ENCODE measurements around the gene ZNF780B. TPM values are rescaled to one million over a fixed set of nuclear protein-coding genes. Genes with fewer than 3 reads are reported as not detected.

Gene ZNF780B
- total RNA-seq, 1 experiment from 2014 or later, result 31.9 TPM

GRCh38 chr19:40093416-40093815 is 37.4 kb upstream of the ZNF780B start:
- H2BK12ac ChIP-seq (ENCODE audit: insufficient read length, low read depth, low read length), result no peak overlapping the region
- no peak overlapping the region for H2BK120ac ChIP-seq (ENCODE audit: low read depth, low read length, poor library complexity, severe bottlenecking)
- no peak overlapping the region for H2AK5ac ChIP-seq (ENCODE audit: insufficient read length, low read length)
- H4K8ac ChIP-seq (replicated peaks; ENCODE audit: insufficient read length, low read depth, low read length), result no peak overlapping the region
- H3K18ac ChIP-seq (ENCODE audit: insufficient read length, low read depth, low read length), result no peak overlapping the region
- Mint-ChIP-seq H3K36me3 (ENCODE audit: insufficient read depth in 1 of 3, low read depth in 3 of 3) (peaks cover 2 to 5% (median 4%) of the 10 kb centered on the region in 3 experiments; a peak in 5 of 7 replicates), H3K27ac (no peak overlapping the region), H3K27me3 (ENCODE audit: low read depth) (no peaks in the 10 kb centered on the region; the same call in 1 of the 2 replicates), H3K4me1 (peaks cover 13 to 17% of the 10 kb centered on the region in 2 experiments), H3K4me3 (no peak overlapping the region), H3K9me3 (peaks cover 0 to 9% of the 10 kb centered on the region in 2 experiments; a peak in 3 of 5 replicates)
- H3T11ph ChIP-seq (ENCODE audit: low read length), result no peak overlapping the region
- H3K9ac ChIP-seq (ENCODE audit: extremely low read depth, insufficient read length, low read length), result no peak overlapping the region
- no peak overlapping the region for H3K4ac ChIP-seq (ENCODE audit: low read depth, low read length)
- H4K91ac ChIP-seq (ENCODE audit: insufficient read length, low read depth, low read length), result no peak overlapping the region
- no peak overlapping the region for H3K4me2 ChIP-seq (ENCODE audit: insufficient read depth, insufficient read length, low read length)
- no peaks in the 10 kb centered on the region; the same call in 1 of the 2 replicates for H3K4me1 ChIP-seq (ENCODE audit: insufficient read depth, low read length)
- H3K79me1 ChIP-seq (ENCODE audit: insufficient read depth, low read depth, low read length, poor library complexity, severe bottlenecking), result peaks cover 4% of the 10 kb centered on the region
- H3K23ac ChIP-seq (ENCODE audit: insufficient read length, low read depth, low read length), result no peak overlapping the region
- WGBS (ENCODE audit: extremely low coverage, insufficient read length, low lambda C conversion rate), result no CpG with 5 or more reads among the region's 1 CpG
- H2BK15ac ChIP-seq (ENCODE audit: low read depth, low read length), result no peak overlapping the region
- no peaks in the 10 kb centered on the region for H3K27me3 ChIP-seq (ENCODE audit: insufficient read depth, low read length)
- no peak overlapping the region for H3K56ac ChIP-seq (ENCODE audit: insufficient read length, low read depth, low read length)
- H4K5ac ChIP-seq (ENCODE audit: insufficient read length, low read depth, low read length), result no peak overlapping the region
- no peak overlapping the region for H2AFZ ChIP-seq (ENCODE audit: low read length)
- no peak overlapping the region for H2BK20ac ChIP-seq (ENCODE audit: low read depth, low read length, poor library complexity, severe bottlenecking)
- no peak overlapping the region for H2BK5ac ChIP-seq (ENCODE audit: insufficient read length, low read length)
- no peaks in the 10 kb centered on the region for H3K9me3 ChIP-seq (ENCODE audit: control insufficient read depth, low read depth, low read length)
- no peaks in the 10 kb centered on the region for H4K20me1 ChIP-seq (ENCODE audit: control insufficient read depth, insufficient read depth, insufficient read length)
- no peaks in the 10 kb centered on the region; the same call in 1 of the 2 replicates for H3K79me2 ChIP-seq (ENCODE audit: insufficient read depth, low read length)
- no peak overlapping the region for H3K27ac ChIP-seq (ENCODE audit: insufficient read length, low read depth, low read length)
- H3K14ac ChIP-seq (ENCODE audit: insufficient read depth, low read length), result no peak overlapping the region
- DNase-seq, result no peak
- no peak for TF ChIP-seq CTCF (conservative IDR thresholded peaks at IDR 0.05)
- H3K23me2 ChIP-seq (ENCODE audit: insufficient read length, low read depth, low read length, poor library complexity, severe bottlenecking), result peaks cover 8% of the 10 kb centered on the region
